Measurements from ENCODE around the gene EBPL. TPM values are rescaled to one million over a fixed set of nuclear protein-coding genes. Genes with fewer than 3 reads are reported as not detected.

The EBPL gene
- total and polyA plus RNA-seq, 8 donors = 36.5 to 307 (median 65.1) TPM

Other genes with a start within 250 kb of the EBPL start
- gene CAB39L, start 247.4 kb downstream of the EBPL start, total RNA-seq = 10 to 100 TPM; 29.3 to 61.6 (median 45.5) TPM
- 10 to 100 TPM; 11.4 to 20.2 (median 12.0) TPM for gene CAB39L, start 247.4 kb downstream of the EBPL start, polyA plus RNA-seq
- 10 to 100 TPM in 3 of 5 donors, 1 to 10 TPM in 2; 3.5 to 28.6 (median 13.5) TPM for gene SETDB2, start 247.2 kb downstream of the EBPL start, total RNA-seq
- 1 to 10 TPM; 3.4 to 6.6 (median 3.5) TPM for gene SETDB2, start 247.2 kb downstream of the EBPL start, polyA plus RNA-seq
- gene PHF11, start 195.5 kb downstream of the EBPL start, total RNA-seq = 100 to 1,000 TPM in 1 of 5 donors, 10 to 100 TPM in 4; 18.2 to 140 (median 50.0) TPM
- 10 to 100 TPM; 28.6 to 68.5 (median 54.2) TPM for gene PHF11, start 195.5 kb downstream of the EBPL start, polyA plus RNA-seq
- gene RCBTB1, start 105.9 kb downstream of the EBPL start, total RNA-seq = 10 to 100 TPM in 3 of 5 donors, 1 to 10 TPM in 2; 1.2 to 48.2 (median 13.0) TPM
- gene RCBTB1, start 105.9 kb downstream of the EBPL start, polyA plus RNA-seq = 1 to 10 TPM; 7.5 to 9.6 (median 9.2) TPM
- gene ARL11, start 63.0 kb downstream of the EBPL start, total RNA-seq = under 1 TPM in 3 of 5 donors, not detected in 2; under 0.01 to 0.37 (median 0.29) TPM
- 1 to 10 TPM in 1 of 3 donors, under 1 TPM in 2; 0.73 to 1.2 (median 0.92) TPM for gene ARL11, start 63.0 kb downstream of the EBPL start, polyA plus RNA-seq
- 10 to 100 TPM in 4 of 5 donors, 1 to 10 TPM in 1; 4.3 to 65.9 (median 32.3) TPM for gene KPNA3, start 101.2 kb upstream of the EBPL start, total RNA-seq
- 10 to 100 TPM; 11.6 to 16.0 (median 11.7) TPM for gene KPNA3, start 101.2 kb upstream of the EBPL start, polyA plus RNA-seq
- 10 to 100 TPM in 2 of 5 donors, 1 to 10 TPM in 2, not detected in 1; 3.6 to 26.9 (median 8.9) TPM for gene SPRYD7, start 244.9 kb upstream of the EBPL start, total RNA-seq
- gene SPRYD7, start 244.9 kb upstream of the EBPL start, polyA plus RNA-seq = 10 to 100 TPM in 1 of 3 donors, 1 to 10 TPM in 2; 7.2 to 10.5 (median 8.1) TPM